GM21367 (cell line): ENCODE measurements around the gene HNRNPH1.

ENCODE experiments used
- ATAC-seq: cut with Tn5 transposase; IDR thresholded peaks from one replicate; pipeline ENCODE4 v1.9.1; 2021; ENCODE audit not compliant: unreplicated experiment

Gene HNRNPH1

DNA sequence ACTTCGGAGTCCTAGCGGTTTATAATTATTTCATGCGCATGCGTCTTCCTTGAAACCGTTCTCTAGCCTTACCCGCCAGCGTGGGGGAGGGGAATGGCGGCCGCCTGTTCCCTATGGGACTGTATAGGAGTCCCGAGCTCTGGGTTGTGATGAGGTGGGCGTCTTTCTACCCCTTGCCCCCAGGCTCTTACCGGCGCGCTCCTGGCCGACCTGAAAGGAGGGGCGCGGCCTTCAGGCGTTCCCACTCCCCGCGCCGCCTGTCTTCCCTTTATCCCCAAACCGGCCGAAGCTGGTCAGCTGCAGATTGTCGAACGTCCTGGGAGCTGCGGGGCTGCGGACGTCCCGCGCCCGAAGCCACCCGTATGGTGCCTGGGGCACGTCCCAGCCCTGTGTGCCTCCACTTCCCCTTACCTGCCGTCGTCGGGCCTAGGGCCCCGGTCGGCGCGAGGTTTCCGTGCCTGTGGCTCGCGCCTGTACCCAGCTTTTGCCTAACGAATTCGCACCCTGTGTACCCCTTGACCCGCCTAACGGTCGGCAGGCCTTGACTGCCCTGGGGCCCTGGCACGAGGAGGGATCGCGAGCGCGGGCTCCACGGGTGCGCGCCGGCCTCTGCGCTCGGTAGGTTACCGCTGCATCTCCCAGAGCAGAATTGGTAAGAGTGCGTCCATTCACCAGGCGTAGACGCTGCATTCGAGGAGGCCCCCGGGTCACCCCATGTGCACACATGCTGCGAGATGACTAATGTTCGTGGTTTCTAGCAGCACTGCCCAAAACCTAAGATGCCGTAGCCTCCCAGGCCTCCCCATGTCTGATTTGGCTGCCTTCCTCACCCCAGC, 653 bp upstream of the HNRNPH1 start:
- ATAC-seq, result peak; percentile 6

DNA sequence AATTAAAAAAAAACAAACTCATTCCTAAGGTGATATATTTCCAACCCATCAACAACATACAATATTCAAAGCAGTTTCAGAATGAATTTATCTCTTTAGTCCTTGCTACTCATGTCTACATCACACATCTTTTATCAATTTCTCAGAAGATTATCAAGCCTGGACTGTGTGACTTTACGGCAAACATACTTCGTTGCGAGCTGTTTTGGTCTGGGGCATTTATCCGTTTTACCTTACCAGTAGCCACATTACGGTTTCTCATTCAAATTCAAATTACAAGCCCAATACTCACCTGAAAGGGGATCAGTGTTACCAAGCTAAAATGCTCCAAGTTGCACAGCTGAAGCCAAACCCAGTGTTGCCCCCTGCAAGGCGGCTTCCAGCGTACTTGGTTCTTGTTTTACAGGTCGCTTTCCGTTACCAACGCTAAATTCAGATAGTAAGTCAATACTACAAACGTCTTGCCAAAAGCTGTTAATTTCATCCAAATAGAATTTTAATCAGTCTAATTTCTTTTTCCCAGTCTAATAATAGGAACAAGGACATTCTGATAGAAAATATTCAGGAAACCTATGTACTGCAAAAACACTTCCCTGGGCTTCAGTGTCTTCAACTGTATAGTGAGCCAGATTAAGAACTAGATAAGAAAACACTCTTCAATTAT, 1.8 kb downstream of the HNRNPH1 start:
- no peak for ATAC-seq

DNA sequence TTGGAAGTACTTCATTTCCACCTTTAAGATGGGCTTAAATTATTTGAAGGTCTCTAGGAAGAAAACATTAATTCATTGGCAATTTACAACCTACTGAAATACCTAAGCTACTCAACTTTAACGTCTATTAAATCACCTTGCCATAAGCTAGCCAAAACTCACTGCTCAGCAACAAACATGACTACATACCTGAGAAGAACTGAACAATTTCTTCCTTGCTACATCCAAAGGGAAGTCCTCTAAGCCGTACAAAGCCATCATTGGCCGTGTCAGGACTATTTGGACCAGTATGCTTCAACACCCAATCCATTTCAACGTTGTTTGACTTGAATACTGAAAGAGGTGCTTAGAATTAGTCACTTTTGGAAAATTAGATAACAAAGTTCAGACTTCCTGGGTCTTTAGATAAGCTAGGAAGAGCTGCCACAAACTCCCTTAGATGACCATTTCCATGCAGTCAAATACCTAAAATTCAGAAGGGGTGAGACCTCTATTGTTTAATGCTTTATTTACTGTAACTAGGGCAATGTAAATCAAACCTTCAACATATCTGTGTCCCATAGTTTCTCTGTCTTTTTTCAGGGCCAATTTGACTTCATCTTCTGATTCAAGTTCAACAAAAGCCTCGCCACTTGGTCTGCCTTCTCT, 2.6 kb downstream of the HNRNPH1 start:
- no peak for ATAC-seq

DNA sequence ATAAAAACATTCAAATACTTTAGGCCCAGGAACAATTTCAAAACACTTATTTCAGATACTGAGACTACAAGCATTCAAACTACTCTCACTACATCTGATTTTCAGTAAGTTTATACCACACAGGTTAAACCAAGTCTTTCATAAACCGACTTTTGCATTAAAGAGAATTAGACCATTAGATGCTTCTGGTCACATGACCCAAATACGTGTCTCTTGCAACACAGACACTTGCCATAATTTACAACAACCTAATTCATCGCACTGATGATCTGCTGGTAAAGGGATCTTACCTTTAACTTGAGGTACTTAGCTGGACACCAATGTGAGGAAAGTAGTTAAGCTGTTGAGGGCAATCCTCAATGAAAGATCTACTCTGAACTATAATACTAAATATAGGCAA, 3.2 kb downstream of the HNRNPH1 start:
- ATAC-seq, result no peak

DNA sequence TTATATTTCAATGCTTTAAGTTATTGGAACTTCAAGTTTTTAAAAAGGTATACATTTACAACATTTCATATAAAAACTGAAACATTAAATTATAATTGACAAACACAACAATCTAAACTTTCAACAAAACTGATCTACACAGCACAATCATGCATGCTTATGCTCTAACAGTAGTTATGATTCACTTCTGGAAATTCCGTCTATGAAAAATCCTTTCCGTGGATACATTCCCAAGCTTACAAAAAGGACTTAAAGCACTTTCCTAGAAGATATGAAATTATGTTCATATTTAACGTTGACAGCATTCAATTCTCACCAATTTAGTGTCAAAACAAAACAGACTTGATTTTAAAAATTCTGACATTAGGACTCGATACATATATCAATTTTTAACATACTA, 3.7 kb downstream of the HNRNPH1 start:
- no peak for ATAC-seq

DNA sequence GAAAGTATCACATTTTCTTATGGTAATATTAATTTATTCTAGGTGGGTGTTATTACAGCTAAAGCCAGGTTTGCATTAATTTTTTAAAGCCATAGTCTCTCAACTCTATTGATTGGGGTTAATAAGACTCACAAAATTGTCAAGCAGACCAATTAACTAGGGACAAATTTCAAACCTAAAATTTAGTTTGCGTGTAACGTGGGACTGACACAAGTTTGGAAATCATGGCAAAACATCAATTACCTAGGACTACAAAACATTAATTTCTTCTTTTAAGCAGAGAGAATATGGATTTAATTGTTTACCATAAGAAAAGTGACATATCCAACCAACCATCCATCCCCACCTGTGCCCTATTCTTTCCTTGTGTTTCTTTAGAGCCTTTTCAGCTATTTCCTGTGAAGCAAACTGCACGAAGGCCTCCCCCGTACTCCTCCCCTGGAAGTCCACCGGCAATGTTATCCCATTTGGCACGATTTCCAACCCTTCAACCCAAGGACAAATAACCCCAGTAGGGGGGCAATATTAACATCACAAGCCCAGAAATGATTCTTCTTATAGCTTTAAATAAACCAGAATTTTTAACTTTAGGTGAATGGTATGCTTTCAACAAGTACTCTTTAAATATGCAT, 4.4 kb downstream of the HNRNPH1 start:
- no peak for ATAC-seq

DNA sequence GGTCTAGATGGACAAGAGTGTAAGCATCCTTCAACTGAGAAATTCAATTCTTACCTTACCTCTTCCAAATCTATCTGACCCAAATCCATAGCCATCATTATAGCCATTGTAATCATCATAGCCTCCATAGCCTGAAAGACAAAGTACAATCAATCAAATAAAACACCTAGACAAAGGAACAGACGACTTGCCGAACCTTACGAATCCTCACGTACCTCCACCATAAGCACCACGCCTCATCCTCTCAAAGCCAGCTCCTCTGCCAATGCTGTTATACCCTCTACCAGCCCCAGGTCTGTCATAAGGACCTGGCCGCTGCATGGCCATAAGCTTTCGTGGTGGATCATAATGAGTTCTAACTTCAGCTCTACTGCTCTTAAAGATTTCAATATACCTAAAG, 5.5 kb downstream of the HNRNPH1 start:
- ATAC-seq, result no peak

DNA sequence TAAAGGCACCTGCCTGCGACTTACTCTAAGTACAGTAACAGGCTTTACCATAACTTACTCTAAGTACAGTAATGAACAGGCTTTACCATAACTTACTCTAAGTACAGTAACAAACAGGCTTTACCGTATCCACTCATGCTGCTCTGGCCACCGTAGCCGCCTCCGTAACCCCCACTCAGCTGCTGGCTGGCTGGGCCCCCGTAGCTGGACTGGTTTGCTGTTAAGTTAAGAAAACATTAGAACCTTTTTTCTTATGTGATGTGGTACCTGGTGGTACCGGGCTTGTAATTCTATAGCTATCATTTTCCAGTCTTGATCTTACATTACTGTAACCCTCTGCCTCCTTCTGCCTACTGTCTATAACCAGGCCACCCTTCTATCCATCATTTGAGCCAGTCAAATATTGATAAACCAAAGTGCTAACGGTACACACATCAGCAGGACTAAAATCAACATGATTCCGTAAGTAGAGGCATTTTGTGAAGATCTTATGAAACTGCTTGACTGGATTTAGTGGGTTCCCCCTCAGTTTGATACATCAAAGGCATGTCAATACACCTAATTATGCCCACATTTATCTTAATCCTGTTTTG, 7.4 kb downstream of the HNRNPH1 start:
- ATAC-seq, result no peak

DNA sequence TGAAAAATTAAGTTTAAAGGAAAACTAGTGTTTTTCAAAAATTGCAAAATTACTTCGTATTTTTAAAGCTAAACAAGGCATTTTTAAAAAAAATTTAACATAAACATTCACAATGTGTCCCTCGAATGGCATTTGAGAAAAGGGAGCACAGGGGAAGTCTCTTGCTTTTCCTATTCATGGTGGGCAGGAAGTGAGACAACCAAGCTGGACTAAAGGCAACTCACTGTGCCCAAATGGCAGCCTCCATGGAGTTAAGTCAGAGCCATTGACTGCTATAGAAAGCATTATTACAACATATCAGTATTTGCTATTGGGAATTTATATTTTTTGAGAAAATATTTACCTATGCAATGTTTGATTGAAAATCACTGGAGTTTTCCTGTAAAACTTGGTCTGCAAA, 8.3 kb downstream of the HNRNPH1 start:
- no peak for ATAC-seq

DNA sequence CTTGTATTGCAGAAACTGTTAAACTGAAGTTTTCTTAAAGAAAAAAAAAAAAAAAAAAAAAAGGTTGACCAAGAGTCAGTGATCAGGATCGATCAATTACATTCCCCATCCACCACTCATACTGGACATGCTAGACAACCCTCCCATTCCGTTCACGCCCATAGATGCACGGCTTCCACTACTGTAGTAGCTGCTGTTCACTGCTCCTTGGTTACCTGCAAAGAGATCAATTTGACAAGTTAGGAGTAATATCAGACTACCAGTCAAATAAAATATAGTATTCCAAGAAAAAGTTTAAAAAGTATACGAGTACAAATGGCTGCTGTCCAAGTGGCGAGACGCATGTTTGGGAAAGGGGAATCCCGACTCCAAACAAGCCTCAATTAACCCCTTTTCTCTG, 8.7 kb downstream of the HNRNPH1 start:
- ATAC-seq, result no peak

DNA sequence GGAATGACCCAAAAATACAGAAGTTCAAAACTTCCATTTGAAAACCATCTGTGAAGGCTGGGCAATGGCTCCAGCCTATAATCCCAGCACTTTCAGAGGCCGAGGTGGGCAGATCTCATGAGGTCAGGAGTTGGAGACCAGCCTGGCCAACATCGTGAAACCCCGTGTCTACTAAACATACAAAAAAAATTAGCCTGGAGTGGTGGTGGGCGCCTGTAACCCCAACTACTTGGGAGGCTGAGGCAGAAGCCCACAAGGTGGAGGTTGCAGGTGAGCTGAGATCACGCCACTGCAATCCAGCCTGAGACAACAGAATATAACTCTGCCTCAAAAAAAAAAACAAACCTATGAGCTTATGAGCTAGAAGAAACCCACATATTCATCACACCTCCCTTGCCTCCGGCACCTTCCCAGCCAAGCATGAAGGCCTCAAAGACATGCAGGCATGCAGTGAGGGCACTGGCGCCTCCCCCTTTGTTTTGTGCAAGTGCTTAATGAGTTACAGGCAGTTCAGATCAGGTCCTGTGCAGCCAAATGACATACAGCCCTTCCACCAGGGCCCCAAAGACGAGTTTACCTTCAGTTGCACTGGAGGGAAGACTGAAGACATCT, 9.9 kb downstream of the HNRNPH1 start:
- no peak for ATAC-seq

DNA sequence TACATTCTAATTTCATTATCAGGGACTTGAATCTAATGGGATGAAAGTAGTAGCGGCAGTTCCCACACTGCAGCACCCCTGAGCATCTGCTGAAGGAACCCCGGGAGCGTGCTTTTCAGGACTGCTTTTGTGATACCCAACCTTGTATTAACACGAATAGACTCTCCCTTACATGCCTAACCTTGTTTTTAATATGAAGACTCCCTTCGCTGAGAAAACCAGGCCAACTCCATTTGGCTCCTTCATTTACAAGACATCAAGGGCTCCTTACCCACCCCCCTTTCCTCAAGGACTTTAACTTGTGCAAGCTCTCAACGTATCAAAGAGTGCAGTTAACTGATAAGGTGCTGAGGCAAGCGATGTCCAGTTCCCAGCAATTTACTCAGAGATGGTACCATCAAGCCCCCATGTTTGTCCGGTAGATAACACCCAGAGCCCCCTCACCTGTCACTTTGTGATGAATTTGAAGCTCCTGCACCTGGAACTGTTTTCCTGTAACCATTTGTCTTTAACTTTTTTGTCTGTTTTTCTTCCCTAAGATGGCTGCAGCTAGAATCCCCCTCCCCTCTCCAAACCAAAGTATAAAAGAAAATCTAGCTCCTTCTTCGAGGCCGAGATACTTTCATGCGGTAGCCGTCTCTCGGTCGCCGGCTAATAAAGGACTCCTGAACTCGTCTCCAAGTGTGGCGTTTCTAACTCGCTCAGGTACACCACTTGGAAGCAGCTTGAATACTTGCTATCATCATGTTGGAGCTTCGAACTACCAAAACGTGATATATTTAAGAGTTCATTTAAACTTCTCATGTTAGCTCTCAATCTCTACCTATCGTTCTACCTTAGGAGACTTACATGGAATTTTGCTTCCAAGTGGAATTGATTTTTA, 10.7 kb downstream of the HNRNPH1 start:
- ATAC-seq, result no peak

DNA sequence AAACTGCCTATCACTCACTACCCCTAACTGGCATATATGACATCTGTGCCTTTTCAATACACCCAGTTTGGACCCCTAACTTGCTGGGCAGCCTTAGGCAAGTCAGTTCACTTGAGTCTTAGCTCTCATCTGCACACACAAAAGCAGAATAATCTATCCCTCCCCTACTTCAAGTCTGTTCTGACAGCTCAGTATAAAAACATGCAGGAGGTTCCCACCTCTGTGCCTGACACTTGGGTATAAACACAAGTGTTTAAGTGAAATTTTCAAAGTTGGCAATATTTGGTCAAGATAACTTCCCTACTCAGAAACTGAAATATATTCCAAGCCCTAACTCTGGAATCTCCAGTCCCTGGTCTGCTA, 12.6 kb downstream of the HNRNPH1 start:
- ATAC-seq, result no peak

DNA sequence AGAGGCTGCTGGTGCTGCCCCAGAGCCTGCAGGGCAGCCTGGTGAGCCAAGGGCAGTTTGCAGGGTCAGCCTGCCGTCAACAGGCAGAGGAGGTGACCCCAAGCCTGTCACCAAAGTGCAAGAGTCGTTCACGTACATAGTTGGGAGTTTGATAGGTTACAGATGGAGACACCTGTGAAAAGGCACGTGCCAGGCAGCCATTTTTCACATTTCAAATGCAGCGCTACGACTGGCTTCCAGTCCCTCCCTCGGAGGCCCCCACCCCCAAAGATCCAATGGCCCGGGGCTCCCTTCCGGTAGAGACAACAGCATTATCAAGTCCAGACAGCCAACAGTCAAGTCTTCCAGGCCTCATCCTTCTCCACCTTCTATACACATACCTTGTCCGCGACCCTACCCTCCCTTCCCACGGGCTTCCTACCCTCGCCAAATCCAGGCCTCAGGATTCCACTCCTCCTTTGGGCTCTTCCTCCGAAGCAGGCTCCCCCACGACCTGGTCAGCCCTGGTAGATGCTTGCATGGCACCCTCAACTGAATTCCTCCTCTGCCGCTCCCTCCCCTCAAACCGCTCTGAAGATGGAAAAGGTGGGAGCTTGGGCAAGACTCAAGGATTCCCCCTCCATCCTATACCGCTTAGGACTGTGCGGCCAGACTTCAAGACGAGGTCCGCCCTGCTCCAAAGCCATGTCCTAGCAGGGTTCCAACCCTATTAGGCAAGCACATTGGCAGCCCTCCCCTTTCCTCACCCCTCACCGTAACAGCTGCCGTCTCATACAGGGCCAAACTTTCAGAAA, 13.2 kb downstream of the HNRNPH1 start:
- no peak for ATAC-seq

DNA sequence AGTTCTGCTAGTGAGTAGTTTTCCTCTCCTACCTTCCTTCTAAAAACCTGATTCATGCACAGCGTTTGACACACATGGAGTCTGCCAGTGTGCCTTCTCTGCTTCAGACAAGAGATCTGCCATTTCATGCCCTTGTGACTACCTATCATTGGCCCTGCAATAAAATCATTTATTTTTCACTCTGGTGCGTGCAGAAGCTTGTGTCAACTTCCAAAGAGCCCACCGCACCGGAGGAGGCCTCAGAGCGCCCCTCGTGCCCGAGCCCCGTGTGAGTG, 13.7 kb downstream of the HNRNPH1 start:
- no peak for ATAC-seq

DNA sequence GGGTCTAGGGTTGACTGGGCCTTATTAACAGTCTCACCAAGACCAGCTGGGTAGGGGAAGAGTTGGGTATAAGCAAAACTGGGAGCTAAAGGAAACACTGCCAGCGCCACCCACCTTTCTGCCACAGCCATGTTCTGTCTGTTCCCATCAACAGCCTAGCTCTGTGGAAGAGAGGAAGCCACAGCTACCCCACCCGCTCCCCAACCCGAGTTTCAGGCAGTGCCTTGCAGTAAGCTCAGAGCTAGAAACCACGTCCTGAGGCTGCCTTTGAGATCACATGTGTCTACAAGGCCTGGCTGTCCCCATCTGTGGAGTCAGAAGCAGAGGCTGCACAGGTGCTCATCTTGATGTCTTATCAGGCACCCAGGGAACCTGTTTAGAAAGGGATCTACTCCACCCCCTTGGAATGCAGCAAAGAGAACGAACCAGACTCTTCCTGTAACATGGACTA, 15.3 kb downstream of the HNRNPH1 start:
- ATAC-seq, result no peak

DNA sequence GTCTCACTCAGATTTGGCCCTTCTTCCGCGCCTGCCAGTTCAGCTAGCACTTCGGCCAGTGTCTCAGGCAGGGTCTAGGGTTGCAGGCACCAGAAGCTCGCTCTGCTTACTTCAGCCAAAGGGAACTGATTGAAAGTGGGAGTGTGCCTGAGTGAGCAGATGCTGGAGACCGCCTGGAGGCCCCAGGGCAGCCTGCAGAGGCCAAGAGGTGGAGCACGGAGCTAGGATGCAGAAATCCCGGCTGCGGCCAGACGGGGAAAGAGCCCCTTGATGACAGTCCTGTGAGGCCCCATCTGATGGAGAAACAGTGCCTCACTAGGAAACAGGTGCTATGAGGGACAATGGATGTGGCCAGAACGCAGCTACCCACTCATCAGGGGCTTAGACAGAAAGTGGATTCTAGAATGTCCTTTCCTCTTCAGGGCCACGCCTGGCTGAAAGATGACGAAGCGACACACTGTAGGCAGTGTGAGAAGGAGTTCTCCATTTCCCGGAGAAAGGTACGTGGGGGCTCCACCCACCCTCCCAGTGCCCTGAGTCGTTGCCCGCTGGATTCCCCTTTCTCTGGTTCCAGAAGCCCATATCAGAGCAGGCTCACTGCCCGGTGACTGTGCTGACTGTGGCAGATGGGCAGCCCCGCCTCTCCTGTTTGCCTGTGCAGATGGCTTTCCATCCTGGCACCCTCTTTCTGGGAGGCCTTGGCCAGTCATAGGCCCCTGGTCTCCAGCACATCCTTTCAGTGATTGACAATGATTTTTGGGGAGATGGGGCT, 16.1 kb downstream of the HNRNPH1 start:
- no peak for ATAC-seq

DNA sequence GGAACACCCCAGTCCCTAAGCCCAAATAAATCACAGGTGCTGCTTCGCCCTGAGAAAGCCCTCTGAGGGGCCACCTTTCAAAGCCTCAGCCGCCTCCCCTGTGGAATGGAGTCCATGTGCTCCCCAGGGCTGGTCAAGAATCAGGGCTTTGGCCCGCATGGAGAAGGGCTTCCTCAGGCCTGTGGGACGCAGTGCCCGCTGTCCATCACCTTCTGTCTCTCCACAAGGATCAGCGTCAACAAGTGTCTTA, 16.6 kb downstream of the HNRNPH1 start:
- no peak for ATAC-seq
